Panc1 (cell line): ENCODE measurements around the gene NRP2. TPM values are rescaled to one million over a fixed set of nuclear protein-coding genes. Genes with fewer than 3 reads are reported as not detected.

Experiments
- ATAC-seq: fragments of 200-7000 bp; cut with Tn5 transposase; 2 replicates; pipeline ENCODE4 v1.9.1; 2020; ENCODE audit warnings: mild to moderate bottlenecking, moderate library complexity
- BruUV-seq: library from RNA; stranded (reverse); fragments of 400-500 nt; replicated peaks from 2 replicates; lab custom pipeline; 2021; lab: Mats Ljungman, UMichigan
- CTCF ChIA-PET: fragments of 300-600 bp; sonication (Branson Sonifier 250); formaldehyde crosslinking; loops from one replicate; lab custom pipeline; 2022; ENCODE audit warnings: antibody characterized with exemption; lab: Charles Lee
- POLR2A ChIA-PET: fragments of 300-600 bp; sonication (Branson Sonifier 250); formaldehyde crosslinking; loops from one replicate; lab custom pipeline; 2022; ENCODE audit warnings: antibody characterized with exemption; lab: Charles Lee
- DNase-seq: peaks from one replicate; pipeline ENCODE4 v3.0.0-alpha.2; 2010; ENCODE audit warnings: low read depth, low spot score
- H3K27ac ChIP-seq: 2 replicates; pipeline ENCODE4 v1.5.1; 2011; ENCODE audit warnings: mild to moderate bottlenecking, low read length, inconsistent platforms
- H3K27me3 ChIP-seq: fragments of 200-500 bp; sonication (Bioruptor generic); 2 replicates; pipeline ENCODE4 v1.6.0; 2014; ENCODE audit warnings: low read length, inconsistent platforms; ENCODE audit not compliant: control insufficient read depth, insufficient read depth
- H3K36me3 ChIP-seq: fragments of 200-500 bp; sonication (Bioruptor generic); 2 replicates; pipeline ENCODE4 v1.5.1; 2014; ENCODE audit warnings: inconsistent platforms, mild to moderate bottlenecking, low read length, moderate library complexity; ENCODE audit not compliant: control insufficient read depth, insufficient read depth
- H3K4me1 ChIP-seq: 2 replicates; pipeline ENCODE4 v1.5.1; 2011; ENCODE audit warnings: inconsistent platforms, mild to moderate bottlenecking, low read length, moderate library complexity; ENCODE audit not compliant: control insufficient read depth, insufficient read depth
- H3K4me3 ChIP-seq, 2 experiments: 2 replicates each; pipeline ENCODE4 v1.5.1; 2011 to 2012; ENCODE audit warnings: low read depth in 2 of 2, low read length in 2 of 2, mild to moderate bottlenecking in 2 of 2, inconsistent platforms in 1 of 2, moderate library complexity in 1 of 2
- H3K9me3 ChIP-seq: fragments of 200-500 bp; sonication (Bioruptor generic); 2 replicates; pipeline ENCODE4 v1.5.1; 2014; ENCODE audit warnings: low read depth, mild to moderate bottlenecking, inconsistent platforms, low read length, moderate library complexity; ENCODE audit not compliant: control insufficient read depth, insufficient read depth
- POLR2AphosphoS5 ChIP-seq: IDR thresholded peaks from 2 replicates; pipeline ENCODE4 v1.6.1; 2012; ENCODE audit warnings: mild to moderate bottlenecking, low read depth, low read length, moderate library complexity
- SIN3A ChIP-seq: IDR thresholded peaks from 2 replicates; pipeline ENCODE4 v1.6.1; 2012; ENCODE audit warnings: low read depth, mild to moderate bottlenecking, low read length, moderate library complexity, borderline replicate concordance; ENCODE audit not compliant: insufficient read depth
- TCF7L2 ChIP-seq: IDR thresholded peaks from 2 replicates; pipeline ENCODE4 v1.6.1; 2011; ENCODE audit warnings: mild to moderate bottlenecking, low read depth, low read length, inconsistent platforms
- in situ Hi-C: cut with HindIII; loops from 2 replicates; pipeline ENCODE4 v1.10.0; 2016; ENCODE audit warnings: low sequenced_read_pairs, low pct_unique_long_range_greater_than_20kb
- intact Hi-C: fragments of 100-400 bp; cut with micrococcal nuclease; formaldehyde crosslinking; loops from one replicate; pipeline ENCODE4 v1.10.0; 2022; ENCODE audit not compliant: unreplicated experiment
- total RNA-seq: library from RNA; stranded (reverse); gene quantifications from one replicate; pipeline ENCODE4 v1.2.1, GENCODE V29; 2021; ENCODE audit not compliant: unreplicated experiment
- TF ChIP-seq, protein P1 (sequence below): fragments of 450-650 bp; IDR thresholded peaks from 2 replicates; pipeline ENCODE4 v1.5.1; 2017; ENCODE audit warnings: mild to moderate bottlenecking
- TF ChIP-seq, protein P2 (sequence below), 2 experiments: IDR thresholded peaks; 2 replicates each; pipeline ENCODE4 v1.6.1; 2011 to 2012; ENCODE audit warnings: low read depth in 2 of 2, control low read depth in 1 of 2, low read length in 1 of 2, mild to moderate bottlenecking in 1 of 2, moderate library complexity in 1 of 2; ENCODE audit not compliant: insufficient read depth in 1 of 2

The NRP2 gene
- total RNA-seq, 1 experiment from 2014 or later: 6.7 TPM

DNA sequence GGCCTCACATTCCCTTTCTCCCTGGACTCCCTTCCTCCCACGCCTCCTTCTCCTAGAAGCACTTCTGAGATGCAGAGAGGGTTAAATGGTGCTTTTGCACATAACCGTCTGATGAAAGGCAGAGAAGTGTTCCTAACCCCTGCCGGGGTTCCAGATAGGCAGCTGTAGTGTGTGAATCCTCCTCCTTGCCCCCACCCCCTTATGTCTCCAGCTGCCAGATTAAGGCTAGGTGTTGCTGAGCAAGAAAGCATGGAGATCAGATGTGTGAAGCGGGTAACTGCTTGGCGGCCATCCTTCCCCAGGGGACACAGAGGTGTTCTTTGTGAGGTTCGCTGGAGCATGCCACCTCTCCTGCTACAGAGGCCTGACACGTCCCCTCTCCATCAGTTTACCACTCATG, 88.3 kb downstream of the NRP2 start:
- H3K4me1 ChIP-seq: no peaks in the 10 kb centered on the region
- CTCF ChIA-PET: no interaction called here
- H3K36me3 ChIP-seq: no peaks in the 10 kb centered on the region
- DNase-seq: no peak
- peaks cover 11% of the 10 kb centered on the region; the same call in 1 of the 2 replicates for H3K27me3 ChIP-seq
- BruUV-seq: no TSS peak
- intact Hi-C loops (no loop called here), in situ Hi-C loops (no loop called here)
- POLR2A ChIA-PET: no interaction called here
- no peak for ATAC-seq
- TF ChIP-seq, protein P1, sequence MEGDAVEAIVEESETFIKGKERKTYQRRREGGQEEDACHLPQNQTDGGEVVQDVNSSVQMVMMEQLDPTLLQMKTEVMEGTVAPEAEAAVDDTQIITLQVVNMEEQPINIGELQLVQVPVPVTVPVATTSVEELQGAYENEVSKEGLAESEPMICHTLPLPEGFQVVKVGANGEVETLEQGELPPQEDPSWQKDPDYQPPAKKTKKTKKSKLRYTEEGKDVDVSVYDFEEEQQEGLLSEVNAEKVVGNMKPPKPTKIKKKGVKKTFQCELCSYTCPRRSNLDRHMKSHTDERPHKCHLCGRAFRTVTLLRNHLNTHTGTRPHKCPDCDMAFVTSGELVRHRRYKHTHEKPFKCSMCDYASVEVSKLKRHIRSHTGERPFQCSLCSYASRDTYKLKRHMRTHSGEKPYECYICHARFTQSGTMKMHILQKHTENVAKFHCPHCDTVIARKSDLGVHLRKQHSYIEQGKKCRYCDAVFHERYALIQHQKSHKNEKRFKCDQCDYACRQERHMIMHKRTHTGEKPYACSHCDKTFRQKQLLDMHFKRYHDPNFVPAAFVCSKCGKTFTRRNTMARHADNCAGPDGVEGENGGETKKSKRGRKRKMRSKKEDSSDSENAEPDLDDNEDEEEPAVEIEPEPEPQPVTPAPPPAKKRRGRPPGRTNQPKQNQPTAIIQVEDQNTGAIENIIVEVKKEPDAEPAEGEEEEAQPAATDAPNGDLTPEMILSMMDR: no peak
- no peak for TF ChIP-seq SIN3A
- no peak for TF ChIP-seq TCF7L2
- TF ChIP-seq, protein P2, sequence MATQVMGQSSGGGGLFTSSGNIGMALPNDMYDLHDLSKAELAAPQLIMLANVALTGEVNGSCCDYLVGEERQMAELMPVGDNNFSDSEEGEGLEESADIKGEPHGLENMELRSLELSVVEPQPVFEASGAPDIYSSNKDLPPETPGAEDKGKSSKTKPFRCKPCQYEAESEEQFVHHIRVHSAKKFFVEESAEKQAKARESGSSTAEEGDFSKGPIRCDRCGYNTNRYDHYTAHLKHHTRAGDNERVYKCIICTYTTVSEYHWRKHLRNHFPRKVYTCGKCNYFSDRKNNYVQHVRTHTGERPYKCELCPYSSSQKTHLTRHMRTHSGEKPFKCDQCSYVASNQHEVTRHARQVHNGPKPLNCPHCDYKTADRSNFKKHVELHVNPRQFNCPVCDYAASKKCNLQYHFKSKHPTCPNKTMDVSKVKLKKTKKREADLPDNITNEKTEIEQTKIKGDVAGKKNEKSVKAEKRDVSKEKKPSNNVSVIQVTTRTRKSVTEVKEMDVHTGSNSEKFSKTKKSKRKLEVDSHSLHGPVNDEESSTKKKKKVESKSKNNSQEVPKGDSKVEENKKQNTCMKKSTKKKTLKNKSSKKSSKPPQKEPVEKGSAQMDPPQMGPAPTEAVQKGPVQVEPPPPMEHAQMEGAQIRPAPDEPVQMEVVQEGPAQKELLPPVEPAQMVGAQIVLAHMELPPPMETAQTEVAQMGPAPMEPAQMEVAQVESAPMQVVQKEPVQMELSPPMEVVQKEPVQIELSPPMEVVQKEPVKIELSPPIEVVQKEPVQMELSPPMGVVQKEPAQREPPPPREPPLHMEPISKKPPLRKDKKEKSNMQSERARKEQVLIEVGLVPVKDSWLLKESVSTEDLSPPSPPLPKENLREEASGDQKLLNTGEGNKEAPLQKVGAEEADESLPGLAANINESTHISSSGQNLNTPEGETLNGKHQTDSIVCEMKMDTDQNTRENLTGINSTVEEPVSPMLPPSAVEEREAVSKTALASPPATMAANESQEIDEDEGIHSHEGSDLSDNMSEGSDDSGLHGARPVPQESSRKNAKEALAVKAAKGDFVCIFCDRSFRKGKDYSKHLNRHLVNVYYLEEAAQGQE (IDR thresholded peaks at IDR 0.05; ENCODE audit: insufficient read depth in 1 of 2, low read depth in 2 of 2, low read length in 1 of 2): no peak
- TF ChIP-seq POLR2AphosphoS5: no peak
- no peak overlapping the region for H3K4me3 ChIP-seq
- H3K9me3 ChIP-seq: no peaks in the 10 kb centered on the region
- H3K27ac ChIP-seq: no peak overlapping the region

DNA sequence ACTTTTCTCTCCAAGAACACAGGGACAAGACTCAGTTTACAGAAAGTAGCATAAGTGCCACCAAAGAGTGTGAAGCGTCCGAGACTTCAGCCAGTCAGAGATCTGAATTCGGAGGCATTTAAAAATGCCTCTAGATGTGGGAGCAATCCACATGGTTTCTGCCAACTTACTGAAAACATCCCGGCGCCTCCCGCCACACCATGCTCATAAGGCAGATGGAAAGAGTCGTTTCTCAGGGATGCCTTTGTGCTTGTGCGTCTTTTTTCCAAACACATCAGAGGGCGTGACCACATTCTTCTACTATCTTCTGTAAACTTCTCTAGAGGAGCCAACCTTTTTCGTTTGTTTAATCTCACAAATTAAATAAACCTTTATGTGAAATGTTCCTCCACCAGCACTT, 88.7 kb downstream of the NRP2 start:
- no peak for TF ChIP-seq TCF7L2
- CTCF ChIA-PET: no interaction called here
- no peak for ATAC-seq
- DNase-seq: no peak
- Histone ChIP-seq H3K4me3 (no peak overlapping the region), H3K4me1 (no peaks in the 10 kb centered on the region), H3K36me3 (no peaks in the 10 kb centered on the region), H3K9me3 (no peaks in the 10 kb centered on the region), H3K27me3 (peaks cover 14% of the 10 kb centered on the region; the same call in 1 of the 2 replicates), H3K27ac (no peak overlapping the region)
- intact Hi-C loops: no loop called here
- POLR2A ChIA-PET: no interaction called here
- BruUV-seq: no TSS peak
- in situ Hi-C loops: no loop called here

DNA sequence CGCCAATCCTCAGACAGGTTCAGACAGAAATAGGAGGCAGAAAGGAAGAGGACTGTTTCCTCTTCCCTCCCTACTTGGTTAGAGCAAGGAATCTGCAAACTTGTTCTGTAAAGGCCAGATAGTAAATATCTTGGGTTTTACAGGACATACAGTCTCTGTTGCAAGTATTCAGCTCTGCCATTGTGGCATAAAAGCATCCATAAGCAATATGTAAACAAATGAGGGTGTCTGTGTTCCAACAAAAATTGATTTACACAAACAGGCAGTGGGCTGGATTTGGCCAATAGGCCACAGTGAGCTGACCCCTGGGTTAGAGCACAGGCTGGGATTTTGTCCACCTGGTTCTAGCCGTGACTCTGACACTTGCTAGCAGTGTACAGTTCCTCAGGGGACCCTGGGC, 89.4 kb downstream of the NRP2 start:
- DNase-seq (no peak), ATAC-seq (no peak)
- BruUV-seq: no TSS peak
- in situ Hi-C loops: no loop called here
- Histone ChIP-seq H3K36me3 (no peaks in the 10 kb centered on the region), H3K4me1 (no peaks in the 10 kb centered on the region), H3K4me3 (no peak overlapping the region), H3K27me3 (peaks cover 15% of the 10 kb centered on the region; the same call in 1 of the 2 replicates), H3K27ac (no peak overlapping the region), H3K9me3 (no peaks in the 10 kb centered on the region)
- POLR2A ChIA-PET: no interaction called here
- TF ChIP-seq TCF7L2: no peak
- TF ChIP-seq, protein P2 (IDR thresholded peaks at IDR 0.05; ENCODE audit: insufficient read depth in 1 of 2, low read depth in 2 of 2, low read length in 1 of 2): no peak
- TF ChIP-seq SIN3A: no peak
- no peak for TF ChIP-seq POLR2AphosphoS5
- TF ChIP-seq, protein P1: no peak
- CTCF ChIA-PET: no interaction called here
- intact Hi-C loops: no loop called here
